Renal pelvis (tissue), 4 donors: ENCODE results near the gene DLGAP1. TPM values are rescaled to one million over a fixed set of nuclear protein-coding genes. Genes with fewer than 3 reads are reported as not detected.

Experiments used
- DNase-seq: peaks from one replicate; pipeline ENCODE4 v3.0.0-alpha.2; 2013
- polyA plus RNA-seq, 3 donors: library from polyadenylated mRNA; unstranded; fragments of 120-200 nt; gene quantifications; one replicate each; pipeline ENCODE4 v1.2.1, GENCODE V29; 2013; ENCODE audit not compliant: insufficient read length in 3 of 3

The DLGAP1 gene
- polyA plus RNA-seq, 3 donors = 4.7 to 5.1 (median 5.0) TPM

GRCh38 chr18:3816610-3817363 is 638.3 kb downstream of the DLGAP1 start:
- DNase-seq = no peak

GRCh38 chr18:3815991-3816390 is 639.1 kb downstream of the DLGAP1 start:
- no peak for DNase-seq

GRCh38 chr18:3814816-3815215 is 640.3 kb downstream of the DLGAP1 start:
- DNase-seq = no peak

GRCh38 chr18:3810296-3810695 is 644.8 kb downstream of the DLGAP1 start:
- no peak for DNase-seq

GRCh38 chr18:3808985-3809780 is 645.9 kb downstream of the DLGAP1 start:
- DNase-seq = no peak

GRCh38 chr18:3806656-3807055 is 648.5 kb downstream of the DLGAP1 start:
- peak; percentile 53 for DNase-seq

GRCh38 chr18:3804336-3804735 is 650.8 kb downstream of the DLGAP1 start:
- DNase-seq = no peak

GRCh38 chr18:3803350-3803749 is 651.8 kb downstream of the DLGAP1 start:
- no peak for DNase-seq

- peak; percentile 75 for DNase-seq
Measured at GRCh38 chr18:3799515-3799914, 655.6 kb downstream of the DLGAP1 start.

GRCh38 chr18:3798032-3798431 is 657.1 kb downstream of the DLGAP1 start:
- DNase-seq = no peak

- DNase-seq = no peak
Measured at GRCh38 chr18:3796434-3796833, 658.7 kb downstream of the DLGAP1 start.

- DNase-seq = no peak
Measured at GRCh38 chr18:3794537-3795348, 660.4 kb downstream of the DLGAP1 start.

GRCh38 chr18:3793545-3793944 is 661.6 kb downstream of the DLGAP1 start:
- no peak for DNase-seq

GRCh38 chr18:3793111-3793510 is 662.0 kb downstream of the DLGAP1 start:
- DNase-seq = no peak

GRCh38 chr18:3792711-3793110 is 662.4 kb downstream of the DLGAP1 start:
- no peak for DNase-seq

- DNase-seq = no peak
Measured at GRCh38 chr18:3791238-3791637, 663.9 kb downstream of the DLGAP1 start.

GRCh38 chr18:3790703-3791102 is 664.4 kb downstream of the DLGAP1 start:
- DNase-seq = peak; percentile 77

GRCh38 chr18:3789525-3789924 is 665.6 kb downstream of the DLGAP1 start:
- no peak for DNase-seq

GRCh38 chr18:3784949-3785348 is 670.2 kb downstream of the DLGAP1 start:
- DNase-seq = no peak

- DNase-seq = no peak
Measured at GRCh38 chr18:3782901-3783300, 672.2 kb downstream of the DLGAP1 start.

GRCh38 chr18:3777719-3778118 is 677.4 kb downstream of the DLGAP1 start:
- no peak for DNase-seq

GRCh38 chr18:3777122-3777521 is 678.0 kb downstream of the DLGAP1 start:
- no peak for DNase-seq
